GM18858 (cell line): Measurements from ENCODE around the gene PPHLN1.
"Not testable (repeated sequence)": the region's sequence is repeated elsewhere in the genome, so short reads cannot be mapped to it uniquely, and the experiment has no call there.

Experiments used
- ATAC-seq: cut with Tn5 transposase; IDR thresholded peaks from one replicate; pipeline ENCODE4 v1.9.1; 2021; ENCODE audit not compliant: unreplicated experiment

PPHLN1 gene

DNA sequence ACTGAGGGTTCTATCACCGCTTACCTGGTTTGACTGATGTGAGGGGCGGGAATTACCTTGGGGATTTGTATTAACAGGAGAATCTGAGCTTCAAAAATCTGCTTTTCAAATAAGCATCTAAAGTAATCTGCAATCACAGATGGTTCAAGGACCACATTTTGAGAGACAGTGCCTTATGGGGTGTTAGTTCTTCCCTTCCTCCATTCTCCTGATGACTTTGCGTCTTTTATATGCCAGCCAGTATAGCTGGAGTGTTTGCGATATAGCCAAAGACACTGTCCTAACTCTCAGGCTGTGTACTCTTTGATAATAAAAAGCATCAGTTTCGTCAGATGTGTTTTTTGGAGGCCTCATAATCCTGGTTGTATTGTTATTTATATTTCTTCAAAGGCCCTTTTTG, 39.5 kb downstream of the PPHLN1 start:
- ATAC-seq: no peak

DNA sequence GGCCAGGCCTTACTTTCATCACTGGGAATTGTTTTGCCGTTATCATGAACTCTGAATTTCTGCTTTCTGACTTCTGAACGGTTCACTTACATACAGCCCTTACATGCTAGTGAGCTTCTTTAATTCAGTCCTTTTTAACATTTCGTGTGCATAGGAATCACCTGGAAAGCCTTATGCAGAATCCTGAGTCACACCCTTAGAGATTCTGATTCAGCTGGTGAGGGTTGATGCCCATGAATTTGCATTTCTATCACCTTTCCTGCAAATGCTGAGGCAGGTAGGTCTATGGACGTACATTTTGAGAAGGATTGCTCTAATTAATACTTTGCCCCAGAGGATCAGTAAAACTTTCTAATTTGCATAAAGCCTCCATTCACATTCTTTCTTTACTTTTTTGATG, 44.0 kb downstream of the PPHLN1 start:
- ATAC-seq: no peak

DNA sequence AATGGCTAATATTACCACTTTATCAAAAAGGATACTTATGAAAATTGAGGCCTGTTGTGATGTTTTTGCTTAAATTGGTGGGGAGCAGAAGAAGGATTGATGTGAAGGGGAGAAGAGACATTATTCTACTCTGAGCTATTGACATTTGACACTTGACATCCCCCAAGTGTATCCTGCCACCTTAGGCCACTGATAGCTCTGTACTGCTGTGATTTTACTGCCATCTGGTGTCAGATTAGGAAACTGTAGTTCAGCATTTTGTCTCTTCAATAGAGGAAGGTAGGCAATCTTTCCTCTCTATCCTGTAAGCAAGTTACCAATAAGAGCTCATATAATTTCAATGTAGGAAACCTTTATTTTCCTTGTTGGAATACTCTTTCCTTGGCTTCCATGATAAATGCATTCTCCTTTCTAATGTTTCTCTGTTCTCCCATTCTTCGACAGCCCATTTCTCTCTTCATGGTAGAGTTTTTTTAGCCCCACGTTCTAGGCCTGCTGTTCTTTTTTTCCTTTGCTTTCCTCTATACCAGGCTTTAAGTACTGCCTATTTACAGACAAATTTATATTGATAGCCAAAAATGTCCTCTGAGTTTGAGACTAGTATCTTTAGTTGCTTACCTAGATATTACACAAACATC, 46.3 kb downstream of the PPHLN1 start:
- peak; percentile 90 for ATAC-seq

DNA sequence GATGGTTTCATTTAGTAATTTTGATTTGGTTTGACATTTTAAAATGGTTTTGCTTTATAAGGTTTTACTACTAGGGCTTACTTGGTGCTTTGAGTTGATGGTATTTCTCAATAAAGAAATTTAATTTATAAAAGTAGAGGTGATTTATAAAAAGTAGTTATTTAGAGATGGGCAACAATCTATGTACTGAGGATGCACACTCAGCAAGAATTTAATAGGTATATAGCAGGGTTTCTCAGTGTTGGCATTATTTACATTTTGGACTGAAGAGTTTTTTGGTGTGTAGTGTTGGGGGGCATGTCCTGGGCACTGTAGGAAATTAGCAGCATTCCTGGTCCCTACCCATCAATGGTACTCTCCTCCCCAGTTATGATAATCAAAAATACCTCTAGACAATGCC, 47.7 kb downstream of the PPHLN1 start:
- no peak for ATAC-seq

DNA sequence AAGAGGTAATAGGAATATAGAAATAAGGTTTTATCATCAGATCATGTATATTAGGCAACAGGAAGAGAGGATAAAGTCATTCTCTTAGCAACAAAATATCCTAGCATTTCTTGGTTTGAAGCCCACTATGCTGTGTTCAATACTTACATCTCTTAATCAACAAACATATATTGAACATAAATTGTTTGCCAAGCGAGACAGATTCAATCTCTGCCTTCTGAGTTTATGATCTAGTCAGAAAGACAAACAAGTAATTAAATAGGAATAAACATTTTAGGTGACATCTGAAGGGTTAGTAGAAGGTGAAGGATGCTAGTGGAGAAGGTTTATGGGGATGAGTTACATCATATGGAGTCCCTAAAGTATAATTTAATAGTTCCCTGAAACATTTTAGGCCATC, 54.8 kb downstream of the PPHLN1 start:
- ATAC-seq: no peak

DNA sequence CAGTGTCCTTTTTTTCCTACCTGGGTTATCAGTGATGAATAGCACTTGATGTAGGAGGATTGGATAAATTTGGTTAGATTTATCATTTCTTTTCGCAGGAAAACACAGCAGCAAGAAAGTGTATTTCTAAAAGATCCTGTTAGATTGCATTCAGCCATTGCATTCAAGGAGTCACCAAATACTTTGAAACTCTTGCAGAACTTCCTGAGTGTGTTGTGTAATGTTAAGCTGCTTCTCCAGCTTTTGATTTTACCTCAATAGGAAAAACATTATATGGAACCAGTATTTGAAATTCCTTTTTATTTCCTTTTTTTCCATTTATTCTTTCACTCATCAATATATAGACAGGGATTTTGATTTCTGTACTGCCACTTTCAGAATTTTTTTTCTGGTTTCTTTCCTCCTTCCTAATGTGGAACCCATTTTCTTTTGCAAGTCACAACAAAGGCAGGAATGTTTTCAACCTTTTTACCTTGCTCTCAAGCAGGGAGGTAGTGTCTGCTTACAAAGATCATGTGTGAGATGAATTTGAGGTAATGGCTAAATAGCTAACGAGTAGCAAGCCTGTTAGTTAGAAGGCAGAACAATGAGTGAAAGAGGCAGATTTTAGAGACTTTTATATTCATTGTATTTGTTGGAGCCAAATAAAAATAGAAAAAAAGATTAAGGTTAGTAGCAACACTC, 56.2 kb downstream of the PPHLN1 start:
- no peak for ATAC-seq

DNA sequence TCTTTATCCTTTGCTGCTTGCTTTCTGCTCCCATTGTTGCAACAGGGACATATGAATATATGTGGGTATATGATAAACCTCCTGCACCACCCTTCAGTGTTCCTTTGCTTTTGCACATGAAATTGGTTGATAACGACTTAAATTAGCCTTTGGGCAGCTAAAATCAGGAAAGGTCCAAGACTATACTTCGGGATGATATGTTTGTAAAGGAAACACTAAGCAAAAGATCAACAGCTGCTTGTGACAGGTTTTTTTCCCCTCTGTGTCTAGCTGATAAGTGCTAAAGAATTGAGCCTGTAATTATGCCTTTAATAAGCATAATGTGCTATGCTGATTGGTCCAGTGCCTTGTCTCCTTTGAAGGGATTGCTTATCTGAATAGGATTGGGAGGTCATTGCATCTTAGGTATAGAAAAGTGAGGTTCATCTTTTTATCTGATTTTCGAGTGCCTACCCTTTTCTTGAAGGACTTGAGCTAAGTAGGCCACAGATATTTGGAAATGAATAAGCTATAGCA, 59.4 kb downstream of the PPHLN1 start:
- ATAC-seq: no peak

DNA sequence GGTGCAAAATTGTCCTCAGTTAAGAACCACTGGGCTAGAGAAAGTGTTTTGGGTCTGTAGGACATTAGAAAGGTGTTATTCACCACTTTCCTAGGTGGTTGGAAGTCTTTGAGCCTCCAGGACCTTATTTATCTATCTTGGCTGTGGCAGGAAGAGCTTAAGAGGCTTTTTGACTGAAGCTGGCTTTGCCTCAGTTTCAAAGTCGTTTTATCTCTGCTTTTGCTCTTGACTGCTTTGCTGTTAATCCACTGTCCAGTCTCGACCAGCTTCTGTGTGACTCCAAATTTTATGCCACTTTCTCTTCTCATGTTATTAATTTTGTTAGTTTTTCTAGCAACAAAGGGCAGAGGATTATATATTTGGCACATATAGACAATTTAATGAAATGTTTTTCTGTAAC, 60.3 kb downstream of the PPHLN1 start:
- no peak for ATAC-seq

DNA sequence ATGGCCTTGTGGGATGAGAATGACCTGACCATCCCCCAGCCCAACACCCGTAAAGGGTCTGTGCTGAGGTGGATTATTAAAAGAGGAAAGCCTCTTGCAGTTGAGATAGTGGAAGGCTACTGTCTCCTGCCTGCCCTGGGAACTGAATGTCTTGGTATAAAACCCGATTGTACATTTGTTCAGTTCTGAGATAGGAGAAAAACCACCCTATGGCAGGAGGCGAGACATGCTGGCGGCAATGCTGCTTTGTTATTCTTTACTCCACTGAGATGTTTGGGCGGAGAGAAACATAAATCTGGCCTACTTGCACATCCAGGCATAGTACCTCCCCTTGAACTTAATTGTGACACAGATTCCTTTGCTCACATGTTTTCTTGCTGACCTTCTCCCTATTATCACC, 62.1 kb downstream of the PPHLN1 start:
- ATAC-seq: not testable (repeated sequence)

DNA sequence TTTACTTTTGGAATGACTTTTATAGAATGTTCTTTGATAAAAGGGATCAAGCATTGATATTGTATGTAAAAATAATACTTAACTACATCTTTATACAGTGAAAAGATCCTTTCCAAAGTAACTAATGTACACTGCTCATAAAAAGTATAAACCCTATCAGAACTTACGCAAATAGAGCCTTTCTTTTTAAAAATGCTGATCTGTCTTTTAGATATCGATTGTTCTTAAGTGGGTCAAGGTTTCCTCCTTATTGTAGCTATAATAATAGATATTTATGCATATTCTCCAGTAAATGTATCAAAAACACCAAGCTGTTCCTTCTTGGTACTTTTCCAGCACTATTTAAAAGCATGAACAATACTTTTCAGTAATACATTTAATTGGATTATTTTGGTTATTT, 68.5 kb downstream of the PPHLN1 start:
- no peak for ATAC-seq

DNA sequence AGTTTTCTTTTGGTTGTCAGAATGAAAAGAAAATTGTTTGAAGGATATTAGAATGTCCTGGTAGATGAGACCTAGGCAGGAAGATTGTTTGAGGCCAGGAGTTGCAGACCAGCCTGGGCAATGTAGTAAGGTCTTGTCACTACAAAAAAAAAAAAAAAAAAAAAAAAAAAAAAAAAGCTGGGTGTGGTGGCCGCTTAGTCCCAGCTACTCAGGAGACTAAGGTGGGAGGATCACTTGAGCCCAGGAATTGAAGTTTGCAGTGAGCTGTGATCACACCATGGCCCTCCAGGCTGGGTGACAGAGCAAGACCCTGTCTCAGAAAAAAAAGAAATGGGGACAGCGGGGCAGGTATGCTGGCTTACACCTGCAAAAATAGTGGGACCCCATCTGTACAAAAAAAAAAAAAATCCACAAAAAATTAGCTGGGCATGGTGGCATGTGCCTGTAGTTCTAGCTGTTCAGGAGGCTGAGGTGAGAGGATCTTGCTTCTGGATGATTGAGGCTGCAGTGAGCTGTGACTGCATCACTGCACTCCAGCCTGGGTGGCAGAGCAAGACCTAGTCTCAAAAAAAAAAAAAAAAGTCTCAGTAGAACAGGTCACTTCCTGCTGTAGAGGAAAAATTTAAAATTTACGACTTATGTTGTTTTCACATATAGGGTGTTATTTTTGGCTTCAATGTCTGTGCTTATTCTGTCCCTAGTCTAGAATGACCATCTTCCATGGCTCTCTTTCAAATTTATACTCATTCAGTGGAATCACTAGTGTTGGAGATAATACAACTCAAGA, 70.7 kb downstream of the PPHLN1 start:
- no peak for ATAC-seq

DNA sequence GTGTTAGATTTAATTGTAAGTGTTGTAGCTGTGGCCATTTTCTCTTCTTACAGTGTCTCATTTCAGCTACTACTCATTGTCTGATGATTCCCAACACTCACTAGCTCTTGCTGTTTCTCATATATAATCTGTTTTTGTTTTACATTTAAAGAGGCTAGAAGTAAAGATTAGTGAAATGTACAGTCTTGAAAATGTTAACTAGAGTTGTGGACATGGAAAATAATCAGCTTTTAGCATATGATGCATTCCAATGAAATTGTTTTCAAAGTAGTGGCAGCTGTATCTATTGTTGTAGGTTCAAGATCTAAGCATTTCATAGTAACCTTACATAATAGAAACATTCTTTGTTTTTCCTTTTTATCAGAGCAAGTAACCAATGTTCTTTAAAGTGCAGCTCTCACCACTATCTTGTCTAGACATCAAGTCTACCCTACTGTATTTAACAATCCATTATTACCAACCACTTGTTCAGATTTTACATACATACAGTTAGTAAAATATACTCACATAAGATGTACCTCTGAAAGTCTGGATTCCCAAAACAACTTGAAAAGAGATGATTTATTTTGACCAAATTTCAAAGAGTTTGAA, 76.9 kb downstream of the PPHLN1 start:
- ATAC-seq: no peak

DNA sequence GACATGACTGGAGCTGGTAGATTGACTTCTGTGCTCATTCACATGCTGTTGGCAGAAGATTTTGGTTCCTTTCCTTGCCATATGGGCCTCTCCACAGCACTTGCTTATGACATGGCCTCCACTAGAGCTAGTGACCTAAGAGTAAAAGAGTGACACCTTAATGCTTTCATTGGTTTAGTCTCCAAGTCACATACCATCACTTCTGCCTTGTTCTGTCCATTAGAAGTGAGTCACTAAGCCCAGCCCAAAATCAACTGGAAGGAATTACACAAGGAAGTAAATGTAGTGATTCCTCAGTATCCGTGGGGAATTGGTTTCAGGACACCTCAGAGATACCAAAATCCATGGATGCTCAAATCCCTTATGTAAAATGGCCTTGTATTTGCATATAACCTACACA, 81.3 kb downstream of the PPHLN1 start:
- no peak for ATAC-seq

DNA sequence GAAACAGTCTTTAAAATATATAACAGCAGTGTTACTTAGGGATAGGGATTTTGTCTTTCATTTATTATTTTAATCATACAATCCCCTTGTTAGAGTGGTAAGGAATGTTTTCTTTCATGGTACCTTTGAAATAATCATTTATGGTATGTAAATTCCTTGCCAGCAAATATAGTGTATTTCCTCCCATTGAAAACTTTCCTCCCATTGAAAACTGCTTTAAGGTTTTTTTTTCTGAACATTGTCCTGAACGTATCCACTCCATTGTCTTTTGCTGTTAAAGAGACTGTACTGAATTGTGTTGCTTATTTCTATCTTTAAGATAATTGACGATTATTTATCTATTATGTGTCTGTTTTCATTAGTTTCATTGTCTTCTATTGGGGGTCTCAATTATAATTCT, 83.5 kb downstream of the PPHLN1 start:
- ATAC-seq: no peak

DNA sequence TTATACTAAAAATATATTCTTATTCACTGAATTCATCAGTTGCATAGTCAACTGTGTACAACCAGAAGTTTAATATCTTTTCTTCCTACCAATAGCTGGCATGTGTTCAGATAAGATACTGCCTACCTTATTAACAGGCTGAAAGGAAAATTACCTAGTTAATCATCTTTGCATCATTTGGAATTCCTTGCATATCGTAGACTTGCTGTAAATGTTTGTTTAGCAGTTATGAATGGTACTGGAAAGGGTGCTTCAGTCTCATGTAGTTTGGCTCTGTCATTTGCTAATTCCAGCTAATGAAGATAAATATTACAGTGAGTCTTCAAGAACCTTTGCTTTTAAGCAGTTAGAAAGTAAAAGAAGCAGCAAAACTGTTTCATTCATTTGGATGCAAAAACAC, 84.4 kb downstream of the PPHLN1 start:
- ATAC-seq: no peak

DNA sequence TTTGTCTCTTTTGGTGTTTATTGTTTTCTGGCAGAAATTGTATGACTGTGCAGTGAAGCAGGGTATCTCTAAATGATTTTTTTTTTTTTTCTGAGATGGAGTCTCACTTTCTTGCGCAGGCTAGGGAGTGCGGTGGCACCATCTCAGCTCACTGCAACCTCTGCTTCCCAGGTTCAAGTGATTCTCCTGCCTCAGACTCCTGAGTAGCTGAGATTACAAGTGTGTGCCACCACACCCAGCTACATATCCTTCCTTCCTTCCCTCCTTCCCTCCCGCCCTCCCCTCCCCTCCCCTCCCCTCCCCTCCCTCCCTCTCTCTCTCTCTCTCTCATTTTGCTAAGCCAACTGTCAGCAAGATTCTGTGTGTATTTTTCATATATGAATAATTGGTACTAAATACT, 94.4 kb downstream of the PPHLN1 start:
- ATAC-seq: no peak

DNA sequence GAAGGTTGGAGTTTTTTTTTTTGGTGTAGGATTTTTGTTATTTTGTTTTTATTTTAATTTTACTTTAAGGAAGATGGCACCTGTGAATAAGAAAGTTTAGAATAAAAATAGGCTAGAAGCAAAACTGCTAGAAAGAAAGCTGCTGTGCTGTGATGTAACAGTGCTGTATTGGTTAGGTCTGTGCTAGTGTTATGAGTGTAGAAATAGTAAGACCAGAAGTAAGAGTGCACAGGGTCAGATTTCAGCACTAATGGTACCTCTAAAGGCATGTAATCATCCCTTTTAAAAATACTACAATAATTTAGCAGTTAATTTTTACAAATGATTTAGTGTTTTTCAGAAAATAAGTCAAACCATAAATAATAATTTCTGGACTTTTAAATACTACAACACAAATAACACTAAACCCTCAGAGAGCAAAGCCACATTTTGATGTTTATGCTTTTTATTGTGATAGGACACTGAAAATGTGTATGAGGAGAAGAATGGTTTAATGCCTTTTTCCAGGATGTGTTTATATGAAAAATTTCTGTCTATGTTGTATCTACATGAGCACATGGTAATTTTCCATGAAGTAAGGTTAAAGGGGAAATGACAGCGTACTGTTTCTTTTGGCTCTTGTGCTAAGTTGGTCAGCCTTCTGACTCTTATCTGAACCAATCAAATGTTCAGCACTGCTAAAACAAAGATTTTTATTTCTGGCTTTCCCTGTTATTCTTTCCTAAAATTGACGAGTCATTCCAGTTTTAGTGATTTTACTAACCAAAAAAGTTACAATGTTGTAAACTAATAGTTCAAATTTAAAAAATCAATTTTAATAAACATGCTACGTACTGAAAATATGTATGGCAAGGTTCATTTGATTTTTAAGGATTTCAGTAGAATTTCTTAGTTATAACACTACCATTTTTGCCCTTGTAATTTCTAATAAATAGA, 96.1 kb downstream of the PPHLN1 start:
- ATAC-seq: peak; percentile 96

DNA sequence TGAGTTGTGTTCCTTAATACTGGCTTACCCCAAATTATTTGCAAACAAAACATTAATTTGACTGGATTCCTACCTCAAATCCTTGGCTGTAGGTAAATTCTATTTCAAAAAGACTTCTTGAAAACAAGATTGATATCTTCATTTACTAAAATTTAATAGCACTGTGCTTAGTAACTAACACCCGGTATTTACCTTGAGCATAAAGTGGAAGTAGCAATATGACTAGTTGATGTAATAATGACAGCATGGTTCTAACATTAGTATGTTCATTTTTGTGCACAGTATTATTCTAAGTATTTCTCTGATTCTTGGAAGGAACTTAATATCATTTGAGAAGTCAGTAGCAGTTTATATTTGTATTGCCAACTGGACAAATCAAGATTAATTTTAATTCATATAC, 96.8 kb downstream of the PPHLN1 start:
- peak; percentile 46 for ATAC-seq

DNA sequence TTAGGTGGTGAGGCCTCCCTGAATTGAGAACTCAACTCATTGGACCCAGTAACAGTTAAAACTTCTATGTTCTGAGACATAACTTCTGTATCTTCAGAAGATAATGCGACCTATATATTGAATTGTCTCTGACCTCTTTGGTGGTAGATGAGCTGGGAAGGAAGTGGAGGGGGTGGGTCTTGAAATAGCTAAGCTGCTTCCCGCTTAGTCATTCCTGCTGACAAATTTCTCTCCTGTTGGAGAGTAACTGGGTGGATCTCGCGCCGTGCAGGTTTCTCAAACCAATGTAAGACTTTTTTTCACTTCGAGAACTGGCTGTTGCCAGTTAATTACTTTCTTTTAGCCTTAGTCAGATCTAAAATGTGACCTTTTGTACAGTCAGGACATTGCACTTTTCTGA, 100.8 kb downstream of the PPHLN1 start:
- no peak for ATAC-seq

DNA sequence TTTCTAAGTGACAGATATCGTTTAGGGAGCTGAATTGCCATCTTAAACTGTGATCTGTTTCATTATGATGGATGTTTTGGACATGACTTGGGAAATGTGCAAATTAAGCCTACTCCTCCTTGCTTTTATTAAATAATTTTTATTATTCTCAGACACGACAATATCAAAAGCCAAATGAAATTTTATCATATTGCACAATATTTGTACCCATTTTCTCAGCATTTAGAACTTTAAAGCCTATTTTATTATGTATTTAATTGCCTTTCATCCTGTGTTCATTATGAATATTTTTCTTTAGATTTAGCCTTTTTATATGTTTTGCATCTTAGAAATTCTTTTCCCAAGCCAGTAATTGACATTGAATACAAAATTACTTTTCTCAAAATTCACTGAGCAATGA, 102.9 kb downstream of the PPHLN1 start:
- ATAC-seq: no peak
